ENCODE data around the gene SKI. TPM values are rescaled to one million over a fixed set of nuclear protein-coding genes. Genes with fewer than 3 reads are reported as not detected.

Gene SKI
- total RNA-seq, 1 experiment from 2014 or later = 38.2 TPM

DNA sequence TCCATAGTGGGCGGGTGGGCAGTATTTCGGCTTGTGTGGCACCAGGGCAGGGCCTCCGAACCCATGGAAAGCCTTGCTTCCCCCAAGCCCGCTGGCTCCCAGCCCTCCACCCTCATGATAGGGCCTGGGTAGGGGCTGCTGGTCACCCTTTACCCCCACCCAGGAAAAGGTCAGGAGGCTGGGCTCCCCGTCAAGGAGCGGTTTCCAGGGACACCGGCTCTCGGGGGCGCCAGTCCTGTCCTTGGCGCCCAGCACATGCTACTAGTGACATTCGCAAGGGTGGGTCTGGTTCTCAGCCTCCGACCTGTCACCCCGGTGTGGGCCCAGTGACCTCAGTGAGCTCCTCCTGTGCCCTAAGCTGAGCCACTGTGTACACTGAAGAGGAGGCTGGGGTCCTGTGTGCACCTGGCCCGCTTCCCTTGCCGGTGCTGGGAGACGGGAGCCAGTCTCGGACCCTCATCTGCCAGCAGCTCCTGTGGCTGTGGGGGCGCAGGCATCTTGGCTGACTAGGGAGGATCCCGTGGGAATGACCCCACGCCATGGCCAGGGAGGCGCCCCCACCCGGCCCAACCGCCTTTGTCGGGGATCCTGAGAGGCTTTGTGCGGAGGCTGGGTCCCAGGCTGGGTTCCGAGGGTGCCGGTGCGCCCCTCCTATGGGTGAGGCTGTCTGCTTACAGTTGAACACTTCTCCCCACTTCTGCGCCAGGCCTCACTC is 54.6 kb downstream of the SKI start:
- TF ChIP-seq, protein P1, sequence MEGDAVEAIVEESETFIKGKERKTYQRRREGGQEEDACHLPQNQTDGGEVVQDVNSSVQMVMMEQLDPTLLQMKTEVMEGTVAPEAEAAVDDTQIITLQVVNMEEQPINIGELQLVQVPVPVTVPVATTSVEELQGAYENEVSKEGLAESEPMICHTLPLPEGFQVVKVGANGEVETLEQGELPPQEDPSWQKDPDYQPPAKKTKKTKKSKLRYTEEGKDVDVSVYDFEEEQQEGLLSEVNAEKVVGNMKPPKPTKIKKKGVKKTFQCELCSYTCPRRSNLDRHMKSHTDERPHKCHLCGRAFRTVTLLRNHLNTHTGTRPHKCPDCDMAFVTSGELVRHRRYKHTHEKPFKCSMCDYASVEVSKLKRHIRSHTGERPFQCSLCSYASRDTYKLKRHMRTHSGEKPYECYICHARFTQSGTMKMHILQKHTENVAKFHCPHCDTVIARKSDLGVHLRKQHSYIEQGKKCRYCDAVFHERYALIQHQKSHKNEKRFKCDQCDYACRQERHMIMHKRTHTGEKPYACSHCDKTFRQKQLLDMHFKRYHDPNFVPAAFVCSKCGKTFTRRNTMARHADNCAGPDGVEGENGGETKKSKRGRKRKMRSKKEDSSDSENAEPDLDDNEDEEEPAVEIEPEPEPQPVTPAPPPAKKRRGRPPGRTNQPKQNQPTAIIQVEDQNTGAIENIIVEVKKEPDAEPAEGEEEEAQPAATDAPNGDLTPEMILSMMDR (IDR thresholded peaks at IDR 0.05; ENCODE audit: insufficient read depth in 1 of 2, low read depth in 1 of 2, low read length in 1 of 2, severe bottlenecking in 1 of 2, unreplicated experiment in 1 of 2) = no peak
- ChIA-PET POLR2A (no interaction called here), CTCF (no interaction called here)
- DNase-seq = no peak
- H3K4me3 ChIP-seq (ENCODE audit: low read depth, low read length) = no peak overlapping the region
- H3K9me3 ChIP-seq = no peaks in the 10 kb centered on the region
- no peaks in the 10 kb centered on the region for H3K9me3 Mint-ChIP-seq (ENCODE audit: unreplicated experiment)
- peaks cover under 1% of the 10 kb centered on the region; the same call in 1 of the 2 replicates for H3K36me3 ChIP-seq (ENCODE audit: control insufficient read depth, insufficient read depth, low read length)
- H3K27me3 ChIP-seq (replicated peaks; ENCODE audit: control insufficient read depth, insufficient read depth, low read length) = no peaks in the 10 kb centered on the region
- no peaks in the 10 kb centered on the region for H3K27me3 Mint-ChIP-seq (ENCODE audit: insufficient read depth, unreplicated experiment)
- H3K27ac Mint-ChIP-seq (ENCODE audit: unreplicated experiment) = no peak overlapping the region
- no peaks in the 10 kb centered on the region for H3K4me1 ChIP-seq
- BruUV-seq (replicated peaks) = no TSS peak
- no peak overlapping the region for H3K4me3 Mint-ChIP-seq (ENCODE audit: unreplicated experiment)
- intact Hi-C loops (cut with micrococcal nuclease; ENCODE audit: unreplicated experiment) = no loop called here
- peaks cover 23% of the 10 kb centered on the region for H3K36me3 Mint-ChIP-seq (ENCODE audit: insufficient read depth, unreplicated experiment)
- no peaks in the 10 kb centered on the region for H3K4me1 Mint-ChIP-seq (ENCODE audit: low read depth, unreplicated experiment)

DNA sequence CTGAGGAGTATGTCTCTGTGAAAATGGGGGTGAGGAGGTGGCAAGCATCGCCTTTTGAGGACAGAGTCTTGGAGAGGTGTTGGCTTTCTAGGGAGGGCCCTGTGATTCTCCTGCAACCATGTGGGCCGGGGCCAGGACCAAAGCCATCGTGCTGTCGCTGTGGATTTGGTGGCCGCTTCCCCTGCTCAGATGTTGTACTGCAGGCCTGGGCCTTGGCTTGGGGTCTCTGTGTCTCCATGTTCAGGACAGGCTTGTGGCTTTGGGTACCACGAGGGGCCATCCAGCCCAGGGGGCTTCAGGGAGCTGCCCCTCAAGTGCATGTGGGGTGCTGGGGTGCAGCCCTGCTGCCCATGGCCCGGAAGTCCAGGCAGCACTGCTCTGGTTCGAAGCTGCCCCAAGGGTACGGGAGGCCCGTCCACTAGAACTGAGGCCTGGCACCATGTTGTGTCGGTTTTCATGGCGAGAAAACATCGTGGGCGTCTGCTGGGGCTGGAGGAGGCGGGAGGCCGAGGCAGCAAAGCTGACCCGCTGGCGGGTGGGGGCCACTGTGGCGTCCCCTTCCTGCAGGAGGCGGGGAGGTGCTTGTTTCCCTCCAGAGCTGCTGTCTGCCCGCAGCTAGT is 55.4 kb downstream of the SKI start:
- CTCF ChIA-PET = no interaction called here

DNA sequence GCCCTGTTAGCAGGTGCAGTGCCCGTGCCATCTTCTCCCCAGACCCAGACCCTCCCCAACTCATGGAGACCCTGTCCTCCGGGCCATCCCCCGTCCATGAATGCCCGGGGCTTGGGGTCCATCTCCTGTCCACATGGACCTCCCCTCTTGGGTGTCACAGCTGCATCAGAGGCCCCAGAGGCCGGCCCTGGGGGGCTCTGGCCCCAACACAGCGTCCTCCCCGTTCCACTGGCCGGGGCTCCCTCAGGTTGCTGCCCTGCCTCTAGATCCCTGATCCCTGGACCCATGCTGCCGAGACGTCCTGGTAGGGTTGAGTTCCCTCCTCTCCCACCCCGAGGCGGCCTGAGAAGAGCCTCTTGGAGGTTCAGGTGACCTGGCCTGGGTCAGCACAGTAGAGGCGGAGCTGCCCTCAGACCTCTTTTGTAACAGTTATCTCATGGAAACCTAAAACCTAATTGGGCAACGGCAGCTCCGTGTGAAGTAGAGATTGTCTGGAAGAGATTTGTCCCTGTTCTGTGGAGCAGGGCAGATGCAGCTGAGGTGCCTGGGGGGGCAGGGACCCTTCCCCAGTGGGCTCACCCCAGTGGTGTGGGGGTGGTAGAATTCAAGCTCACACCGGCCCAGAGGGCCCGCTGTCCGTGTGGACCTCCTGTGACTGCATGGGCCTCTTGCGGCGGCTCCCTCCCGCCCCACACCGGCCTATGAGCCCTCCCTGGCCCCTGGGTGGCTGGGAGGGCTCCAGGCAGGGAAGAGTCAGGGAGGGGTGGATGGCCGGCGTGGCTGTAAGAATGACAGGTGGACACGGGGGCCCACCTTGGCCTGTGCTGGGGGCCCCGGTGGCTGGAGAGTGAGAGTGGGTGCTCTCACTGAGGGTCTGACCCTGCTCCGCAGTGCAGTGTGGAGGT is 56.1 kb downstream of the SKI start:
- Mint-ChIP-seq H3K4me1 (ENCODE audit: low read depth, unreplicated experiment) (no peaks in the 10 kb centered on the region), H3K9me3 (ENCODE audit: unreplicated experiment) (no peaks in the 10 kb centered on the region), H3K27me3 (ENCODE audit: insufficient read depth, unreplicated experiment) (no peaks in the 10 kb centered on the region), H3K36me3 (ENCODE audit: insufficient read depth, unreplicated experiment) (peaks cover 22% of the 10 kb centered on the region), H3K4me3 (ENCODE audit: unreplicated experiment) (no peak overlapping the region), H3K27ac (ENCODE audit: unreplicated experiment) (no peak overlapping the region)
- H3K4me1 ChIP-seq = no peaks in the 10 kb centered on the region
- ChIA-PET POLR2A (no interaction called here), CTCF (no interaction called here)
- no peak for DNase-seq
- no peaks in the 10 kb centered on the region for H3K9me3 ChIP-seq
- no TSS peak for BruUV-seq (replicated peaks)
- no peaks in the 10 kb centered on the region for H3K27me3 ChIP-seq (replicated peaks; ENCODE audit: control insufficient read depth, insufficient read depth, low read length)
- TF ChIP-seq, protein P1 (IDR thresholded peaks at IDR 0.05; ENCODE audit: insufficient read depth in 1 of 2, low read depth in 1 of 2, low read length in 1 of 2, severe bottlenecking in 1 of 2, unreplicated experiment in 1 of 2) = no peak
- H3K36me3 ChIP-seq (ENCODE audit: control insufficient read depth, insufficient read depth, low read length) = no peaks in the 10 kb centered on the region
- no peak overlapping the region for H3K4me3 ChIP-seq (ENCODE audit: low read depth, low read length)
- intact Hi-C loops (cut with micrococcal nuclease; ENCODE audit: unreplicated experiment) = no loop called here

More for the DNA sequence above, 55.4 kb downstream of the SKI start:
- Histone ChIP-seq H3K4me1 (no peaks in the 10 kb centered on the region), H3K36me3 (ENCODE audit: control insufficient read depth, insufficient read depth, low read length) (no peaks in the 10 kb centered on the region), H3K4me3 (ENCODE audit: low read depth, low read length) (no peak overlapping the region), H3K27me3 (replicated peaks; ENCODE audit: control insufficient read depth, insufficient read depth, low read length) (no peaks in the 10 kb centered on the region), H3K9me3 (no peaks in the 10 kb centered on the region)
- no TSS peak for BruUV-seq (replicated peaks)
- H3K4me3 Mint-ChIP-seq (ENCODE audit: unreplicated experiment) = no peak overlapping the region
- peaks cover 22% of the 10 kb centered on the region for H3K36me3 Mint-ChIP-seq (ENCODE audit: insufficient read depth, unreplicated experiment)
- no peaks in the 10 kb centered on the region for H3K9me3 Mint-ChIP-seq (ENCODE audit: unreplicated experiment)
- no peaks in the 10 kb centered on the region for H3K4me1 Mint-ChIP-seq (ENCODE audit: low read depth, unreplicated experiment)
- DNase-seq = no peak
- intact Hi-C loops (cut with micrococcal nuclease; ENCODE audit: unreplicated experiment) = no loop called here
- TF ChIP-seq, protein P1 (IDR thresholded peaks at IDR 0.05; ENCODE audit: insufficient read depth in 1 of 2, low read depth in 1 of 2, low read length in 1 of 2, severe bottlenecking in 1 of 2, unreplicated experiment in 1 of 2) = no peak
- H3K27ac Mint-ChIP-seq (ENCODE audit: unreplicated experiment) = no peak overlapping the region
- H3K27me3 Mint-ChIP-seq (ENCODE audit: insufficient read depth, unreplicated experiment) = no peaks in the 10 kb centered on the region
- POLR2A ChIA-PET = no interaction called here
